ENCODE data around the gene SEMA5B. TPM values are rescaled to one million over a fixed set of nuclear protein-coding genes. Genes with fewer than 3 reads are reported as not detected.

SEMA5B gene
- total and polyA plus RNA-seq, 2 donors (not counting 3 experiments of a cell fraction or from before 2014, with no cell fraction given), result 0.07 TPM; not detected in 1

- intact Hi-C loops (cut with micrococcal nuclease) (no loop called here), dilution Hi-C loops (cut with MboI; ENCODE audit: extremely low pct_ligation_motif_present, low sequenced_read_pairs) (no loop called here)
- no TSS peak for BruUV-seq (replicated peaks)
- H3K27ac ChIP-seq (ENCODE audit: insufficient read depth, low read depth, low read length), result no peak overlapping the region
- no peaks in the 10 kb centered on the region for H3K9me1 ChIP-seq (replicated peaks; ENCODE audit: control insufficient read depth, extremely low read depth, insufficient read depth, low read length)
- H3K4me1 ChIP-seq (ENCODE audit: control insufficient read depth, extremely low read depth, insufficient read depth, low read length), result no peaks in the 10 kb centered on the region
- H3K79me2 ChIP-seq (ENCODE audit: control insufficient read depth, insufficient read depth, low read length), result no peaks in the 10 kb centered on the region
- FAIRE-seq (no peak), DNase-seq (ENCODE audit: low read depth, low spot score) (peak; percentile 6)
- peaks cover 37 to 46% of the 10 kb centered on the region in 2 experiments for H3K27me3 ChIP-seq (ENCODE audit: control insufficient read depth in 2 of 2, insufficient read depth in 2 of 2, low read length in 2 of 2)
- CTCF ChIA-PET, result no interaction called here
- no peak overlapping the region for H3K4me3 ChIP-seq (replicated peaks in 1 of 3; ENCODE audit: insufficient read depth in 1 of 3, low read depth in 1 of 3, low read length in 3 of 3)
- POLR2A ChIA-PET, result no interaction called here
- TF ChIP-seq CTCF (IDR thresholded peaks at IDR 0.05; ENCODE audit: extremely low read depth in 1 of 2, insufficient read depth in 1 of 2, low read depth in 1 of 2, low read length in 2 of 2), result no peak
- H4K20me1 ChIP-seq (replicated peaks; ENCODE audit: control insufficient read depth, extremely low read depth, insufficient read depth, low read length), result no peaks in the 10 kb centered on the region
- no peak overlapping the region for H3K9ac ChIP-seq (replicated peaks; ENCODE audit: extremely low read depth, insufficient read depth, low read length)
- no peak overlapping the region for H3K4me2 ChIP-seq (ENCODE audit: insufficient read depth, low read length)
- H2AFZ ChIP-seq (ENCODE audit: low read depth, low read length), result no peak overlapping the region
- H3K36me3 ChIP-seq (ENCODE audit: control insufficient read depth in 2 of 2, extremely low read depth in 1 of 2, insufficient read depth in 2 of 2, low read length in 2 of 2), result no peaks in the 10 kb centered on the region
- H3K9me3 ChIP-seq (replicated peaks; ENCODE audit: control insufficient read depth, insufficient read depth, low read length), result no peaks in the 10 kb centered on the region
Measured at GRCh38 chr3:122991236-122991985, 36.2 kb downstream of the SEMA5B start.

- H3K27ac ChIP-seq (ENCODE audit: insufficient read depth, low read depth, low read length), result no peak overlapping the region
- FAIRE-seq (no peak), DNase-seq (ENCODE audit: low read depth, low spot score) (no peak)
- intact Hi-C loops (cut with micrococcal nuclease) (no loop called here), dilution Hi-C loops (cut with MboI; ENCODE audit: extremely low pct_ligation_motif_present, low sequenced_read_pairs) (no loop called here)
- CTCF ChIA-PET, result no interaction called here
- no TSS peak for BruUV-seq (replicated peaks)
- peaks cover 48 to 50% of the 10 kb centered on the region in 2 experiments for H3K27me3 ChIP-seq (ENCODE audit: control insufficient read depth in 2 of 2, insufficient read depth in 2 of 2, low read length in 2 of 2)
- H3K4me3 ChIP-seq (replicated peaks in 1 of 3; ENCODE audit: insufficient read depth in 1 of 3, low read depth in 1 of 3, low read length in 3 of 3), result no peak overlapping the region
- TF ChIP-seq CTCF (IDR thresholded peaks at IDR 0.05; ENCODE audit: extremely low read depth in 1 of 2, insufficient read depth in 1 of 2, low read depth in 1 of 2, low read length in 2 of 2) (no peak), POLR2AphosphoS5 (IDR thresholded peaks at IDR 0.05; ENCODE audit: insufficient read depth, low read depth, low read length) (no peak), JUN (IDR thresholded peaks at IDR 0.05; ENCODE audit: borderline replicate concordance, insufficient read depth, insufficient read length, low read depth) (no peak), EZH2 (IDR thresholded peaks at IDR 0.05; ENCODE audit: borderline replicate concordance, low read depth, low read length, severe bottlenecking) (no peak), FOS (IDR thresholded peaks at IDR 0.05; ENCODE audit: borderline replicate concordance, insufficient read depth, low read length) (no peak), MYC (IDR thresholded peaks at IDR 0.05; ENCODE audit: low read depth, low read length) (no peak), MAX (IDR thresholded peaks at IDR 0.05; ENCODE audit: insufficient read depth, insufficient read length) (no peak), GATA2 (IDR thresholded peaks at IDR 0.05; ENCODE audit: insufficient read depth, insufficient read length, low read depth, low read length) (no peak), POLR2A (IDR thresholded peaks at IDR 0.05; ENCODE audit: low read depth, low read length) (no peak)
- H3K36me3 ChIP-seq (ENCODE audit: control insufficient read depth in 2 of 2, extremely low read depth in 1 of 2, insufficient read depth in 2 of 2, low read length in 2 of 2), result no peaks in the 10 kb centered on the region
- no peaks in the 10 kb centered on the region for H3K4me1 ChIP-seq (ENCODE audit: control insufficient read depth, extremely low read depth, insufficient read depth, low read length)
- no peaks in the 10 kb centered on the region for H3K9me1 ChIP-seq (replicated peaks; ENCODE audit: control insufficient read depth, extremely low read depth, insufficient read depth, low read length)
- no peaks in the 10 kb centered on the region for H3K79me2 ChIP-seq (ENCODE audit: control insufficient read depth, insufficient read depth, low read length)
- no peaks in the 10 kb centered on the region for H3K9me3 ChIP-seq (replicated peaks; ENCODE audit: control insufficient read depth, insufficient read depth, low read length)
- POLR2A ChIA-PET, result no interaction called here
- no peaks in the 10 kb centered on the region for H4K20me1 ChIP-seq (replicated peaks; ENCODE audit: control insufficient read depth, extremely low read depth, insufficient read depth, low read length)
- H2AFZ ChIP-seq (ENCODE audit: low read depth, low read length), result no peak overlapping the region
- no peak overlapping the region for H3K4me2 ChIP-seq (ENCODE audit: insufficient read depth, low read length)
- no peak overlapping the region for H3K9ac ChIP-seq (replicated peaks; ENCODE audit: extremely low read depth, insufficient read depth, low read length)
Measured at GRCh38 chr3:122989856-122990575, 37.5 kb downstream of the SEMA5B start.

Measured in endothelial cell of umbilical vein (primary cell).